ENCODE measurements around the gene ARHGAP18.

Gene ARHGAP18

DNA sequence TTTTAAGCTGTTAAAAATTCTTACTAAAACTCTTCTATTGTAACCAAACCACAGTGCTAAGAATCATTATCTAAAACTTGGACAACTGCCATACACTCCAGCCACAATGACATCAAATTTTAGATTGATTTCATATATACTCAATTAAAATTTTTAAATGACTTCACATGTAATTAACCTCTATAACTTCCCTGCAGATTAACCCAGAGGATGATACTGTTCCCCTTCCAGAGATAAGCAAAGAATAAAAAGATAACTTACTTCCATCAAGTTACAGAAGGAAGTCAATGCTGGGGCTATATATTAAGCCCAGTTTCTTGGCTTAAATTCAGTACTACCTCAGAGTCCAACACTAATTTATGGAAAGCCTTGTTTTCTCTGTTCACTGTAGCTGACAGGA lies 71.3 kb downstream of the ARHGAP18 start:
- TF ChIP-seq EGR1 (IDR thresholded peaks at IDR 0.05): no peak

- TF ChIP-seq EP300 (IDR thresholded peaks at IDR 0.05; ENCODE audit: borderline replicate concordance): no peak
- TF ChIP-seq CEBPB (IDR thresholded peaks at IDR 0.05): no peak
- no peak for TF ChIP-seq FOXM1 (IDR thresholded peaks at IDR 0.05; ENCODE audit: borderline replicate concordance, low read depth)
- TF ChIP-seq REST (IDR thresholded peaks at IDR 0.05; ENCODE audit: low read depth): no peak
- no peak for TF ChIP-seq YY1 (IDR thresholded peaks at IDR 0.05; ENCODE audit: low read depth)
- no peak for TF ChIP-seq MAX (IDR thresholded peaks at IDR 0.05)
- no peak for TF ChIP-seq NFIC (IDR thresholded peaks at IDR 0.05)
- TF ChIP-seq CREB1 (IDR thresholded peaks at IDR 0.05; ENCODE audit: low read depth): no peak
- TF ChIP-seq ZBTB7A (IDR thresholded peaks at IDR 0.05; ENCODE audit: low read depth): no peak
- TF ChIP-seq, protein P1, sequence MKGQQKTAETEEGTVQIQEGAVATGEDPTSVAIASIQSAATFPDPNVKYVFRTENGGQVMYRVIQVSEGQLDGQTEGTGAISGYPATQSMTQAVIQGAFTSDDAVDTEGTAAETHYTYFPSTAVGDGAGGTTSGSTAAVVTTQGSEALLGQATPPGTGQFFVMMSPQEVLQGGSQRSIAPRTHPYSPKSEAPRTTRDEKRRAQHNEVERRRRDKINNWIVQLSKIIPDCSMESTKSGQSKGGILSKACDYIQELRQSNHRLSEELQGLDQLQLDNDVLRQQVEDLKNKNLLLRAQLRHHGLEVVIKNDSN (IDR thresholded peaks at IDR 0.05): no peak
Measured at GRCh38 chr6:129638055-129638684, 71.8 kb downstream of the ARHGAP18 start.

DNA sequence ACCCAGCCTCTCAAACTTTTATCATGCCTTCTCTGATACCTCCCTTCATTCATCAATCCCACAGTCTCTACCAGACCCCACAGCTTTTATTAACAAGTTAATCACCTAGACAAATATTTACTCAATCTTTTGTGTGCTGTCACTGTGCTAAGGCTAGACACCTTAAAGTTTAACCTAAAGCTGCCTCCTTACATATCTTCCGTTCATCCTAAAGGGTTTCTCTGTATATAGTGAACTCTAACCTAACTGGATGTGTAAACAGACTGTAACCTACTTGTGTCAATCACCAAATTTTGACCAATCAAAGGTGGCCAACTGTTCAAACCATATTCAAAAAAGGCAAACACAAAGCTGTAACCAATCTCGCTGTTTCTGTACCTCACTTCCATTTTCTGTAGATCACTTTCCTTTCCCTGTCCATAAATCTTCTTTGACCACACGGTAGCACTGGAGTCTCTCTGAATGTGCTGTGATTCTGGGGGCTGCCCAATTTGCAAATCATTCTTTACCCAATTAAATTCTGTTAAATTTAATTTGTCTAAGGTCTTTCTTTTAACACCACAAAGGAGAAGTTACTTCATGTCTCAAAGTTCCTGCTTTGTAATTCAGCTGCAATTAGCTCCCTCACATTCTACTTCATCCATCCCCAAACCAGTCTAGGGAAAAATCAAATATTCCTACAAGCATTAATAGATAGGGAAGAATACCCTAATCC lies 72.5 kb downstream of the ARHGAP18 start:
- TF ChIP-seq TAF1 (IDR thresholded peaks at IDR 0.05; ENCODE audit: low read depth) (no peak), EGR1 (IDR thresholded peaks at IDR 0.05) (no peak), RAD21 (IDR thresholded peaks at IDR 0.05; ENCODE audit: low read depth) (no peak), TCF12 (IDR thresholded peaks at IDR 0.05; ENCODE audit: low read depth) (no peak), YY1 (IDR thresholded peaks at IDR 0.05; ENCODE audit: low read depth) (no peak), CREB1 (IDR thresholded peaks at IDR 0.05; ENCODE audit: low read depth) (no peak), MAX (IDR thresholded peaks at IDR 0.05) (no peak), CEBPB (IDR thresholded peaks at IDR 0.05) (no peak), TEAD4 (IDR thresholded peaks at IDR 0.05) (no peak), NFIC (IDR thresholded peaks at IDR 0.05) (no peak), REST (IDR thresholded peaks at IDR 0.05; ENCODE audit: low read depth) (no peak), EP300 (IDR thresholded peaks at IDR 0.05; ENCODE audit: borderline replicate concordance) (no peak), ZBTB7A (IDR thresholded peaks at IDR 0.05; ENCODE audit: low read depth) (no peak), FOXM1 (IDR thresholded peaks at IDR 0.05; ENCODE audit: borderline replicate concordance, low read depth) (no peak)
- TF ChIP-seq, protein P1 (IDR thresholded peaks at IDR 0.05): no peak

GRCh38 chr6:129635396-129636130 lies 74.4 kb downstream of the ARHGAP18 start:
- TF ChIP-seq CEBPB (IDR thresholded peaks at IDR 0.05): no peak
- TF ChIP-seq YY1 (IDR thresholded peaks at IDR 0.05; ENCODE audit: low read depth): no peak
- TF ChIP-seq, protein P1 (IDR thresholded peaks at IDR 0.05): no peak
- no peak for TF ChIP-seq NFIC (IDR thresholded peaks at IDR 0.05)
- no peak for TF ChIP-seq TEAD4 (IDR thresholded peaks at IDR 0.05)
- no peak for TF ChIP-seq TCF12 (IDR thresholded peaks at IDR 0.05; ENCODE audit: low read depth)
- no peak for TF ChIP-seq EGR1 (IDR thresholded peaks at IDR 0.05)
- TF ChIP-seq FOXM1 (IDR thresholded peaks at IDR 0.05; ENCODE audit: borderline replicate concordance, low read depth): no peak
- no peak for TF ChIP-seq CREB1 (IDR thresholded peaks at IDR 0.05; ENCODE audit: low read depth)
- no peak for TF ChIP-seq EP300 (IDR thresholded peaks at IDR 0.05; ENCODE audit: borderline replicate concordance)
- TF ChIP-seq MAX (IDR thresholded peaks at IDR 0.05): no peak
- TF ChIP-seq RAD21 (IDR thresholded peaks at IDR 0.05; ENCODE audit: low read depth): no peak
- no peak for TF ChIP-seq REST (IDR thresholded peaks at IDR 0.05; ENCODE audit: low read depth)
- TF ChIP-seq TAF1 (IDR thresholded peaks at IDR 0.05; ENCODE audit: low read depth): no peak
- no peak for TF ChIP-seq ZBTB7A (IDR thresholded peaks at IDR 0.05; ENCODE audit: low read depth)
